HS-27A (cell line): ENCODE data around the gene MS4A18.
"Not testable (repeated sequence)": the region's sequence is repeated elsewhere in the genome, so short reads cannot be mapped to it uniquely, and the experiment has no call there.

Source experiments
- DNase-seq: peaks from one replicate; pipeline ENCODE4 v3.0.0-alpha.2; 2012; ENCODE audit warnings: low read depth, missing footprints

Gene MS4A18

DNA sequence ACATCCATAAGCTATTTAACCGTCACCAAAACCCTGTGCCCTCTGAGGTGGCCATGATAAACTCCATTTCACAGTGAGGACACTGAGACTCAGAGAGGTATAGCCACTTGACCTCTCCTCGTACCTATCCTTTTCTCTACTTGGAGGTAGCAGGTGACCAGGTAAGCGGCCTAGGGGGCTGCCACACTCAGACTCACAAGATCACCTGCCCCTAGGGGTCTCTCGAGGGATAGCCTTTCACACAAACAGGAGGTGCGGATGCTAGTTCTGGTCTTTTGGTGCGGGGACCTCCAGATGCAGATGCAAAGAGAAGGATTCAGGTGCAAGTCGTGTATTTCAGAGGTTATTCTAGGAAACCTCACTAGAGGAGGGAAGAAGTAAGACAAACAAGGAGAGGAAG, 14.6 kb downstream of the MS4A18 start:
- no peak for DNase-seq

DNA sequence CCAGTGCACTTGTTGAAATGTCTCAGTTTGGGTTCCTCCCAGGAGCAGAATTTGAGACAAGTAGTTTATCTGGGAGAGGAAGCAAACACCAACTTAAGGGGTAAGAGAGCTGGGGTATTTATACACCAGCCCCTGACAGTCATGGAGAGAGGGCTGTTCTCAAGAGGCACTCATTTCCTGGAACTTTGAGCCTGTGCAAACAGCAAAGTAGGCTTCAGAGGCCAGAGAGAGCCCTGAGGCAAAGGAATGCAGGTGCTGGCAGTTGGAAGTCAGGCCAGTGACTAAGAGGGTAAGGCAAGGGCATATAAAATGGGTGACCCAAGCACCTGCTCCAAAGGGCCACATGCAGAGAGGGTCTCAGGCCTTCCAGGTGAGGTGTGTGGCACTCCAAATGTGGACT, 16.1 kb downstream of the MS4A18 start:
- no peak for DNase-seq

DNA sequence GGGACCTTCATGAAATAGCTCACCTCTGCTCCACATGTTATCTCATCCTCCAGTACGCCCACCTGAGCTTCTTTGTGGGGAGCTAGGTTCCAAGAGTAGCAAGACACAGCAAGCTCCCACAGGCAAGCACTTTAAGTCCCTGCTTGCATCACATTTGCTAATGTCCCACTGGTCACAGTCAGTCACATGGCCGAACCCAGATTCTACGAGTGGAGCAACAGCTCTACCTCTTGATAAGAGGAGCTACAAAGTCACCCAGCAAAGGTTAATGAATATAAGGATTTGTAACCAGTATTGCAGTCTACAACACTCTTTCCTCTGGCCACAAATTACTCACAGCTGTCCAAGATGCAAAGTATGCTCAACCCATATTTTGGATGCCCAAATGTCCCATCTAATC, 16.9 kb downstream of the MS4A18 start:
- DNase-seq, result no peak

DNA sequence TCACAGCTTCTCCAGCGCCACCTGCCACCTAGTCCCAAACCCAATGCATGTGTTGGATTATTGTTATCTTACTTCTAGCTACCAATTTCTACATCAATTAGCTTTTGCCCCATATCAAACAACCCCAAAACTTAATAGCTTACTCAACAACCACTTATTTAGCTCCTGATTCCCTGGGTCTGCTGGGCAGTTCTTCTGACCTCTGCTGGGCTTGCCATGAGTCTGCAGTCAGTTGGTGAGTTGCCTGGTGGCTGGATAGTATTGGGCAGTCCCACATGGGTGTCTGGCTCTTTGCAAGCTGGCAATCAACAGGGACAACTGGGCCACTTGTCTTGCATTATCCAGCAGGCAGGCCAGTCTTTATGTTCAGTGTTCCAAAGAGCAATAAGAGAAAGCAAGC, 18.5 kb downstream of the MS4A18 start:
- DNase-seq, result no peak

DNA sequence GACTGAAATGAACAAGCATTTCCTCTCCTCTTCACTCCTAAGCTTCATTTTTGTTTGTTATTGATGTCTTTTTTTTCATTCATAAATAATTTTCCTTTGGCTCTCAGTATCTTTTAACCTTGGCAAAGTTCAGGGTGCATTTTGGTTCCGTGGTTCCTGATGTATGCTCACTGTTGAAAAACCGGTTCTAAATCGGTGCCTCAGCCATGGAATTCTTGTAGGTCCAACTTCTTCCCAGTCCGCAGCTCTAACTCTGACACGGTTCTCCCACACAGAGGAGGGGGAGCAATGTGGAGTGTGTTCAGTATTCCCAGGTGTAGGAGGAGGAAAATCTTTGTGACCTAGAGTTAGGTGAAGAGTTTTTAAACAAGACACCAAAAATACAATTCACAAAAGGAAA, 19.6 kb downstream of the MS4A18 start:
- no peak for DNase-seq

DNA sequence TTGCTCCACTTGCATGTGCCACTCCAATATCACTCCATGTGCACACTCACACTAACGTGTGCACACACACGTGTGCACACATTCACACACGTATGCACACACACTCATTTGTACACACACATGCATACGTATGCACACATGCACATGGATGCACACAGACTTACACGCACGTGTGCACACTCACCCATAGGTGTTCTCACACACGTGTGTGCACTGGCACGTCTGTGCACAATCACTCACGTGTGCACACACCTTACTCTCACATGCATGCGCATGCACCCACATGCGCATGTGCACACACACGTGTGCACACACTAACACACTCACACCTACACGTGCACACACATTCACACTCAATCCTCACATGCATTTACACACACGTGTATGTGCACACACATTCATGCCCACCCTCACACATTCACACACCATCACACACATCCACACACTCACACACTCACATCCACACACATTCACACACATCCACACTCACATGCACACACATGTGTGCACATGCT, 22.9 kb downstream of the MS4A18 start:
- DNase-seq, result no peak

DNA sequence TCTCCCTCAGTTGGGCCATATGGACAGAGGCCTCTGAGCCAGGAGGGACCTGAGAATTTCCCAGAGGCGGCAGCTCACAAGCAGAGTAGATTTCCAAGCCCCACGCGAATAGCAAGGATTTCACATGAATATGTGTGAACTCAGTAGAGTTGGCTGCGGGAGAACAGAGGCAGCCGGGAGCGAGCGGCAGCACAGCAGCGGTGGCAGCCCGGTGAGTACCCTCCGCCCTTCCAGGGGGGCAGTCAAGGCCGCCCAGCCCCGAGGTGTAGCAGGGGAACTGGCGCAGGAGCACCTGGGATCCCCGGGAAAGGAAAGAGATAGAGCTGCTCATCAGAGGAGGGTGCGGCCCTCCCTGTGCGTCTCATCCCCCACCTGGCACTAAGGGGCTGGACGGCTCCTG, 23.7 kb downstream of the MS4A18 start:
- no peak for DNase-seq

DNA sequence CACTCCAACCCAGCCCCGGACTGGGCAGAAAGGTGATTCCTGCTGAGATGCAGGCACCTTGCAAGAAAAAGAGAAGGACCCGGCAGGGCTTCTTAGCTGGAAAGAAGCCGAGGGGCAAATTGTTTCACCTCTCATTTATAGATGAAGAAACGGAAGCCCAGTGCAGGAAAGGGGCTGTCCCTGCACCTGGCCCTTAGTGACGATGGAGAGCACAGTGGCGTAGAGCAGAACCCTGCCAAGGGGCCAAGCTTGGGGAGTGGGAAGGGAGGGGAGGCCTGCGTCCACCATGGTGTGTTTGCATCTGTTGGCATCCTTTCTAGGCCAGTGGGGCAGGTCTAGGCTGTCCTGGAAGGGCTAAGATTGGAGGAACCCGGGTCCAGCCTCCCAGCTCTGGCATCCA, 24.3 kb downstream of the MS4A18 start:
- no peak for DNase-seq

DNA sequence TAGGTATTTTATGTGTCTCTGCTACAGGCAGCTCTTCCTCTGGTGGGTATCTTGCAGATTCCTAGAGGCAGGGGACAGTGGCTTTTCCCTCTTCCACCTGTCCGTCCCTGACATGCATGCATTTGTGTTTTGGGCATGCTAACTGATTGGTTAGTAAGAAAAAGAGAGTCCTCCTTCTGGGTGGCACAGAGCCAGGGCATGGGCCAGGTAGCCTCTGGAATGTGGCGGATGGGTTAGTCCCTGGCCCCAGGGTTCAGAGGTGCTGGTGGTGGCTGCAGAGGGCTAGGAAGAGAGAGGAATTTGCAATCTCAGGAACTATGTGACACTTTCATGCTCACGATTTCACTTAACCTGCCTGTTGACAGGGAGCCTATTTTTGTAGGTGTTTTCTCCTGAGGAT, 26.4 kb downstream of the MS4A18 start:
- DNase-seq, result no peak

DNA sequence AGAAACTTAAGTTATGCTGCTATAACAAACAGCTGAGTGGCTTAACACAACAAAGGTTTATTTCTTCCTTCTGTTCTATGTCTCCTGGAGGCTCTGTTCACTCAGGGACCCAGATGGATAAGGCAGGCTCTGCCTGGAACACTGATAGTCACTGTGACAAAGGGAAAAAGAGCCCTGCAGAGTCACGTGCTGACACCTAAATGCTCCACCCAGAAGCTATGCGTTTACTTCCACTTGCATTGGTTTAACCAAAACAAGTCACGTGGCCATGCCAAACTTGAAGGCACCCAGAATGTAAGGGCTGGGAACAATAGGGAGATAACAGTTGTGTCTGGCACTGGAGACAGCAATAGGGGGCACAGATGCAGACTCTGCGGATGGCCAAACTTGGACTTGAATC, 28.8 kb downstream of the MS4A18 start:
- no peak for DNase-seq

DNA sequence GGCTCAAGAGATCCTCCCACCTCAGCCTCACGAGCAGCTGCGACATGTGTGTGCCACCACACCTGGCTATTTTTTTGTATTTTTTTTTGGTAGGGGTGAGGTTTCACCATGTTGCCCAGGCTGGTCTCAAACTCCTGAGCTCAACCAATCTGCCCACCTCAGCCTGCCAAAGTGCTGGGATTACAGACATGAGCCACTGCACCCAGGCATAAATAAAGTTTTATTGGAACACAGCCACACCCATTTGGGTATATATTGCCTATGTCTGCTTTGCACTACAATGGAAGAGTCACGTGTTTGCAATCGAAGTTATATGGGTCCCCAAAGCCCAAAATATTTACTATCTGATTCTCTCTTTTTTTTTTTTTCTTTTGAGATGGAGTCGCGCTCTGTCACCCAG, 30.4 kb downstream of the MS4A18 start:
- no peak for DNase-seq

DNA sequence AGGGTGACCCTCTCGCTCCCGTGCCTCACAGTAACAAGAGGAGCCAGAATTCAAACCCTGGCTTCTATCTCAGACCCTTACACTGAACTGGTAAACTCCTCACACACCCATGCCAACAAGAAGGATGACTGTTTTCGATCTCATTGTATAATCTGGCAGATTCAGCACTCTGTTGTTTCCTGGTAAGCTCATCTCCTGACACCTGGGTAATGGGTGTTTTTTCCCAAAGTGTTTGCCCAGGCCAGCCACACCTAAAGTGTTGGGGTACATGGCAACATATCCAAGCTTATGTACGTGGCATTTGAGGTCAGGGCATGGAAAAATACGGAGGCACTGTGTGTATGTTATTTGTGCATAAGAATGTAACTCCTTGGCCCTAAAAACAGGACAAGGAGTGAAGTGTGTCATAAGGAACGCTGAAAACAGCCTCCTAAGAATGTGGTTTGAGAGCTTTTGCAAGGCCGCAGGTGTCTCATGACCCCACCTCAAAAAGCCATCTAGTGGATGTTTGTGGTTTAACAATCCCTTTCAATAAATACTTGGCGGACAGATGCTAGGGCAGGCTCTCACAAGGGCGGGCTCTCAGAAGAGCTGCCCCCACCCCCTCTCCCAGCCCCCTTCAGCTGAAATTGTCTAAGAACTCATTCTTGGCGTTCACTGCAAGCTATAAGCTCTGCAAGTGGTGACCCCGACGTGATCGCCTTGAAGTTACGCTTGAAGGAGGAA, 31.9 kb downstream of the MS4A18 start, which contains the start of gene MS4A15:
MS4A15 (plus strand) TSS at position 561 of the 726 bp plus-strand sequence. CDS start 6,867 bp downstream, outside the sequence.
- no peak for DNase-seq

DNA sequence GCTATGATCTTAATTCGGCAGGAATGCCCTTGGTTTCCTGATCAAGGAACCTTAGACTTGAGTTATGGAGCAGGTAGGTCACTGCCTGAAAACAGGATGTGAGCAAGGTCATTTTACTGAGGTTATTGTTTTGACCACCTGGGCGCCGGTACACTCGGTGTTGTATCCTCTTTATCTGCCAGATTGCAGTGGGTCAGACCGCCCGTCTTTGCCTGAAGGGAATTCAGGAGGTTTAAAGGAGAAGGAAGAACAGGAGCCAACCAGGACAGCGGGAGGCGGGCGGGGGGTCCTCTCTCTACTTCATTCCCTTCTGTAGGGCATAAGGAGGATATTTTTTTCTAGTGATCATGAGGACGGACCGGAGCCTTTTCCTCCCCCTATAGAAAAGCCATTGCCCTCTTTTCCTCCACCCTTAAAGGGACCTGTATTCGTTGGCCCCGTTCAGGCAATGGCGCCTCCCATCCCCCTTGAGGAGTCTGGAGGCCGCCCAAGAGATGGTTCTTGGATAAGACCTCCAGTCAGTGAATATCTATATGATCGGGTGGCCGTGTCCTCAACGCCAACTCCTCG, 32.8 kb downstream of the MS4A18 start:
- no peak for DNase-seq

DNA sequence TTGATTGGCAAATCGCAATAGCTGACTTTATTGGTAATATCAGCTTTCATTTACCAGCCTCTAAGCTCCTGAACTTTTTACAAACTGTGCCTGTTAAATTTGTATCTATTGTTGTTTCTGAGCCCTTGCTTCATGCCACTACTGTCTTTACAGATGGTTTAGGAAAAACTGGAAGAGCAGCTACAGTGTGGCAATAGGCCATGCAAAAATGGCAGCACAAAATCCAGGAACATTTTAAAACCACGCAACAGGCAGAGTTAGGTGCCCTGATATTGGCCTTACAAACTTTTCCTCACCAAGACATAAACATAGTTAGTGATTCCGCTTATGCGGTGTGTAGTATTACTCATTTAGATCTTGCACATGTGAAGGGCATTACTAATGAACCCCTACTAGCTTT, 34.2 kb downstream of the MS4A18 start:
- not testable (repeated sequence) for DNase-seq

DNA sequence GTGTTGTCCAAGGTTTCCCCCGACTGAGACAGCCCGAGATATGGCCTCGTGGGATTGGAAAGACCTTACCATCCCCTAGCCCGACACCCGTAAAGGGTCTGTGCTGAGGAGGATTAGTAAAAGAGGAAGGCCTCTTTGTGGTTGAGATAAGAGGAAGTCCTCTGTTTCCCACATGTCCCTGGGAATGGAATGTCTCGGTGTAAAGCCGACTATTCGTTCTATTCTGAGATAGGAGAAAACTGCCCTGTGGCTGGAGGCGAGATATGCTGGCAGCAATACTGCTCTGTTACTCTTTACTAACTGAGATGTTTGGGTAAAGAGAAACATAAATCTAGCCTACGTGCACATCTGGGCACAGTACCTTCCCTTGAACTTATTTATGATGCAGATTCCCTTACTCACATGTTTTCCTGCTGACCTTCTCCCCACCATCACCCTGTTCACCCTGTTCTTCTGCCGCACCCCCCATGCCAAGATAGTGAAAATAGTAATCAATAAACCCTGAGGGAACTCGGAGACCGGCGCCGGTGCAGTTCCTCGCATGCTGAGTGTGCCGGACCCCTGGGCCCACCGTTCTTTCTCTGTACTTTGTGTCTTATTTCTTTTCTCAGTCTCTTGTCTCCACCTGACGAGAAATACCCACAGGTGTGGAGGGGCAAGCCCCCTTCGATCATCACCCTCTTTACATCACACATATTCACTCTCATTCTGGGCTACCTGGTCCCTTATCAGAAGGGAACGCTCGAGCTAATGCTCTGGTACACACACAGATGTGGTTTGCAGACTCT, 35.1 kb downstream of the MS4A18 start:
- DNase-seq, result not testable (repeated sequence)

DNA sequence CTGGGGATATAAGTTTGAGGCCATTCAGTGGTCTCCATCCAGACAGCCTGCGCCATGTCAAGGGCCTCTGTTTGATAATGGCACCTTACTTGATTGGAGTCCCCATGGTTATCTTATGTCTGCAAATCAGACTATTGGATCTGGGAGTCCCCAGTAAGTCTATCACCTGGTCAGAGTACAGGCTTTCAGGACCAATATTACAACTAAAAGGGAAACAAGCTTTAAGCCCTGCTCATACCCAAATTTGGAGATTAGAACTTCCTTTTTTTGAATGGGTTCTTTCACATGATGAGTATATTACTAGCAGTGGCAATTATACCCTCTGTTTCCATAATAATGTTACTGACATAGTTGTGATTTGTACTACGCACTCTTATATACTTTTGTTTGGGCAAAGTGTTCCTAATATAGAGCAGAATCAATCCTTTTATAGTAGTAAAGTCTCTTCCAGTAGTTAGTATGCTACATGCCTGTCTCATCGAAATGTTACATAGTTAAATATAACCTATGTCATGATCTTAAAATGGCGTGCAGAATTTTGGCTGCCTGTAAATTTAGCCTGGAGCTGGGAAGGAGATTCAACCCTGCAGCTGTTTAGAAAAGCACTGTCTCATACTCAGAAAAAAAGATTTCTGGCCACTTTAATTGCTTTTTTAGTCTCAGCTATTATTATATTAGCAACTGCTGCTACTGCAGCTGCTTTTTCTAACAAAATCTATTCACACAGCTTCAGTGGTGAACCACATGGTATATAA, 37.1 kb downstream of the MS4A18 start:
- no peak for DNase-seq

DNA sequence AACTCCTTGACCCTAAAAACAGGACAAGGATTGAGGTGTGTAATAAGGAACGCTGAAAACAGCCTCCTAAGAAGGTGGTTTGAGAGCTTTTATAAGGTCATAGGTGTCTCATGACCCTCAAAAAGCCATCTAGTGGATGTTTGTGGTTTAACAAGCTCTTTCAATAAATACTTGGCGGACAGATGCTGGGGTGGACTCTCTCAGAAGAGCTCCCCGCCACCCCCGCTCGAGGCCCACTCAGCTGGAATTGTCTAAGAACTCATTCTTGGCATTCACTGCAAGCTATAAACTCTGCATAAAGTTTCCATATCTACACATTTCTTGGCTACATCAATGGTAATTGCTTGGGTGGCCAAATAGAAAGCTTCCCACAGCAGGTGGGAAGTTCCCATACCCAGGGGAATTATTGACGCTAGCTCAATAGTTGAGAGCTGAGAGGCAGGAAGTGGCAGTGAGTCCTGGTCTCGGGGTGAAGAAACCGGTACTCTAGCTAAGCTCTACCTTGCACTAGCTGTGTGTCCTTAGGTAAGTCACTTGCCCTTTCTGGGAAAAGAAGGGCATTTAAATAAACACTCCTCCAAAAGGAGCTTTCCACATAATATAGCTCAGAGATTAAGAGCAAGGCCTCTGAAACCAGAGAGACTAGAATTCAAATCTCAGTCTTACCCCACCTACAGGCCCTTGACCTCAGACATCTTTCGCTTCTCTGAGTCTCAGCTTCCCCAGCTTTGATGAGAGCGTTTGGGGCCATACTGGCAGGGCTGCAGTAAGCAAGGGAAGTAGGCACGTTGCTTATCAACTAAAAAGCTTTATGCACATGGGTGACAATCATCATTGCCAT, 38.6 kb downstream of the MS4A18 start:
- no peak for DNase-seq

DNA sequence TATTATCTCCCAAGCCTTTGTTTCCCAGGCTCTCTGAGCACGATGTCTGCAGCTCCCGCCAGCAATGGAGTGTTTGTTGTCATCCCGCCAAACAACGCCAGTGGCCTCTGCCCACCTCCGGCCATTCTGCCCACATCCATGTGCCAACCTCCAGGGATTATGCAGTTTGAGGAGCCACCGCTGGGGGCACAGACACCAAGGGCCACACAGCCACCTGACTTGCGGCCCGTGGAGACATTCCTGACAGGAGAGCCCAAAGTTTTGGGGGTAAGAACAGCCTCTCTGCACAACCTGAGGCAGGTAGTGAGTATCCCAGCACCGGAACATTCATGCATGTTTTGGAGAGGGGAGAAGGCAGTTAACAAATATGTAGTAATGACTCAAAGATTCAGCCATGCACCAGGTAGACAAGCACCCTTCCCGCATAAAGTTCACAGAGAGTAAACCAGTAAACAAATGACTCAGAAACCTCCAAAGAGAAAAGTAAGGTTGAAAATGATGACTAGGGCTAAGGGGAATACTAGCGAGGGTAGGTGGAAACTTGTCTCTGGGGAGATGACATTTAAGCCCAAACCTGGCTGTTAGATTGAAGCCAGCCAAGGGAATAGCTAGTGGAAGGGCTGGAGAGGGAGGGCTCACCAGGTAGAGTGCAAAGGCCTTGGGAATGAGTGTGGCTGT, 39.3 kb downstream of the MS4A18 start:
- DNase-seq, result no peak

DNA sequence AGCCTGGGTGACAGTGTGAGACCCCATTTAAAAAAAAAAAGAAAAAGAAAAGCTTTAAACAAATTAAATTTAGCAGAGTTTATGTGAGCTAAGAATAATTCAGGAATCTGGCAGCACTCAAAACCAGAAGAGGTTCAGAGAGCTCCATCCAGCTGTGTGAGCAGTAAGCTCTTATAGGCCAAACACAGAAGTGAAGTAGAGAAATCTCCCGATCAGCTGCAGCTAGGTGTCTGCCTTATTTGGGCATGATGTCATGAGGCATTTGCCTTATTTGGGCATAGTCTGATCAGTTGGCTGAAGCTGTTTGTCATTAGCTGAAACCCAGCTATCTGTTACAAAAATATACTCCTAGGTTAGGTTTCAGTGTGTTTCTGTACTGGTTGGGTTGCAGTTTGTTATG, 40.4 kb downstream of the MS4A18 start:
- no peak for DNase-seq

DNA sequence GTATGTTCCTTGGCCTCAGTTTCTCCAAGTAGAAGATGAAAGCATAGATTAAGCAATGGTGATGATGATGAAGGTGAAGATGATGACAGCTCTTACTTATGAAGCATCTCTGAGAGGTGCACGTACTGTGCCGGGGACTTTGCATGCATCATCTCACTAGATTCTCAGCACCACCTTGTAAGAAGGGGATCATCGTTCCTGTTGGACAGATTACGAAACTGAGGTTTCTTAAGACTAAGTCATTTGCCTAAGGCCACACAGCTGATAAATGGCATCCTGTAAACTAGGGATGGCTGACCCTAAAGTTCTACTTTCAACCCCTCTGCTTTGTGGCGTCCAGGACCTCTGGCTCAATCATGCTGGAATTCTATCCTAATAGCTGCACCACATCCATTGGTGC, 40.8 kb downstream of the MS4A18 start:
- DNase-seq, result no peak

DNA sequence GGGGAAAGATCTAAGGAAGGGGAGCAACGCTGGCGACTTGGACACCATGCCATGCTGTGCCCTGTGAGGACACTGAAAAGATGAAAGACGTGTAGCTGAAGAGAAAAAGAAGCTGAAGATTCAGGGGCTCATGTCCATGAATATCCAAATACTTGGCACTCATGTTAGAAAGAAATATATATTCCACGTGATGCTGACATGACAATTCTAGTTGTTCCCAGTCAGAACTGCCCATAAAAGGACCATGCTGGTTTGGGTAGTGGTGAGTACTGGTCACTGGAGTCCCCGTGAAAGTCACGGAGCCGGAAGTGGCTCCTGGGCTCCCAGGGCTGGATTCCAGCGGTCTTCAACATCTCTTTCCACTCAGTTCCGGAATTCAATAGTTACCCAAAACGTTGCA, 42.0 kb downstream of the MS4A18 start:
- no peak for DNase-seq
